ENCODE results near the gene GEMIN4.

DNA sequence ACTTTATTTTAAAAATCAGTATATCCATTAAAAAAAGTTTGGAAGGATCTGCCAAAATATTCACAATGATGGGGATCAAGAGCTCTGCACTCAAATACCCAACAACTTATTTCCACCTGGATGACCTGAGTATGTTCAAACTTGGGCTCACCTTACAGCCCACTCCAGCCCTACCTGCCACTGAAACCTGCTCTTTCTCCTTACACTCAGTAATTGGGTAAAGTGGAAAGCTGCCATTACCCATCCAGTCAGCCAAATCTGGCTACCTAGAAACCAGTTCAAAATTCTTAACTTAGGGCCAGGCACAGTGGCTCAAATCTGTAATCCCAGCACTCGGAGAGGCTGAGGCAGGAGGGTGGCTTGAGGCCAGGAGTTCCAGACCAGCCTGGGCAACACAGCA lies 47.1 kb downstream of the GEMIN4 start:
- no peak for TF ChIP-seq POLR2AphosphoS5 (IDR thresholded peaks at IDR 0.05; ENCODE audit: low read depth, low read length)
- TF ChIP-seq ELF1 (IDR thresholded peaks at IDR 0.05): no peak
- no peak for TF ChIP-seq YY1 (IDR thresholded peaks at IDR 0.05; ENCODE audit: low read depth)
- TF ChIP-seq, protein P1, sequence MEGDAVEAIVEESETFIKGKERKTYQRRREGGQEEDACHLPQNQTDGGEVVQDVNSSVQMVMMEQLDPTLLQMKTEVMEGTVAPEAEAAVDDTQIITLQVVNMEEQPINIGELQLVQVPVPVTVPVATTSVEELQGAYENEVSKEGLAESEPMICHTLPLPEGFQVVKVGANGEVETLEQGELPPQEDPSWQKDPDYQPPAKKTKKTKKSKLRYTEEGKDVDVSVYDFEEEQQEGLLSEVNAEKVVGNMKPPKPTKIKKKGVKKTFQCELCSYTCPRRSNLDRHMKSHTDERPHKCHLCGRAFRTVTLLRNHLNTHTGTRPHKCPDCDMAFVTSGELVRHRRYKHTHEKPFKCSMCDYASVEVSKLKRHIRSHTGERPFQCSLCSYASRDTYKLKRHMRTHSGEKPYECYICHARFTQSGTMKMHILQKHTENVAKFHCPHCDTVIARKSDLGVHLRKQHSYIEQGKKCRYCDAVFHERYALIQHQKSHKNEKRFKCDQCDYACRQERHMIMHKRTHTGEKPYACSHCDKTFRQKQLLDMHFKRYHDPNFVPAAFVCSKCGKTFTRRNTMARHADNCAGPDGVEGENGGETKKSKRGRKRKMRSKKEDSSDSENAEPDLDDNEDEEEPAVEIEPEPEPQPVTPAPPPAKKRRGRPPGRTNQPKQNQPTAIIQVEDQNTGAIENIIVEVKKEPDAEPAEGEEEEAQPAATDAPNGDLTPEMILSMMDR (IDR thresholded peaks at IDR 0.05): no peak
